IMR-90 (cell line): ENCODE measurements around the gene EML3. TPM values are rescaled to one million over a fixed set of nuclear protein-coding genes. Genes with fewer than 3 reads are reported as not detected.

Experiments used
- ATAC-seq: fragments of 200-7000 bp; cut with Tn5 transposase; 2 replicates; pipeline ENCODE4 v1.9.1; 2020; ENCODE audit warnings: low read depth, mild to moderate bottlenecking, moderate library complexity
- BruUV-seq: library from RNA; stranded (reverse); fragments of 400-500 nt; replicated peaks from 2 replicates; lab custom pipeline; 2021; lab: Mats Ljungman, UMichigan
- CTCF ChIA-PET: fragments of 300-600 bp; formaldehyde crosslinking; extraction: SDS; loops from one replicate; lab custom pipeline; 2021; ENCODE audit warnings: antibody characterized with exemption; lab: Yijun Ruan, JAX
- POLR2A ChIA-PET: fragments of 300-600 bp; sonication (Branson Sonifier 250); formaldehyde crosslinking; loops from one replicate; lab custom pipeline; 2022; ENCODE audit warnings: antibody characterized with exemption; ENCODE audit not compliant: unreplicated experiment; lab: Charles Lee
- DNase-seq: peaks from one replicate; pipeline ENCODE4 v3.0.0; 2013
- H2AFZ ChIP-seq: replicated peaks from 2 replicates; pipeline ENCODE3; 2013; ENCODE audit warnings: low read length, mild to moderate bottlenecking; ENCODE audit not compliant: poor library complexity
- H2AK5ac ChIP-seq: 2 replicates; pipeline ENCODE4 v1.6.1; 2013; ENCODE audit warnings: low read depth, low read length, inconsistent platforms
- H2AK9ac ChIP-seq: replicated peaks from 2 replicates; pipeline ENCODE3; 2013; ENCODE audit warnings: mild to moderate bottlenecking, low read depth, low read length, moderate library complexity; ENCODE audit not compliant: poor library complexity
- H2BK120ac ChIP-seq: 2 replicates; pipeline ENCODE4 v1.6.1; 2013; ENCODE audit warnings: low read depth, low read length, inconsistent platforms
- H2BK15ac ChIP-seq: 3 replicates; pipeline ENCODE4 v1.6.1; 2013; ENCODE audit warnings: low read depth, low read length, inconsistent platforms
- H2BK20ac ChIP-seq: 2 replicates; pipeline ENCODE4 v1.6.1; 2013; ENCODE audit warnings: low read depth, mild to moderate bottlenecking, inconsistent platforms, low read length, moderate library complexity
- H2BK5ac ChIP-seq: 2 replicates; pipeline ENCODE4 v1.6.1; 2013; ENCODE audit warnings: mild to moderate bottlenecking, low read depth, low read length, inconsistent platforms; ENCODE audit not compliant: poor library complexity, severe bottlenecking
- H3K14ac ChIP-seq: replicated peaks from 2 replicates; pipeline ENCODE4 v1.6.1; 2013; ENCODE audit warnings: low read depth, low read length, inconsistent platforms
- H3K18ac ChIP-seq: 2 replicates; pipeline ENCODE4 v1.6.1; 2013; ENCODE audit warnings: low read depth, low read length, control low read depth
- H3K23ac ChIP-seq: 2 replicates; pipeline ENCODE4 v1.6.1; 2013; ENCODE audit warnings: low read depth, low read length, inconsistent platforms
- H3K27ac ChIP-seq: 2 replicates; pipeline ENCODE4 v1.5.1; 2013; ENCODE audit warnings: mild to moderate bottlenecking, control low read depth, low read length; ENCODE audit not compliant: insufficient read depth
- H3K27me3 ChIP-seq: 2 replicates; pipeline ENCODE4 v1.6.1; 2013; ENCODE audit warnings: low read length; ENCODE audit not compliant: control insufficient read depth, insufficient read depth
- H3K36me3 ChIP-seq: 2 replicates; pipeline ENCODE4 v1.6.1; 2013; ENCODE audit warnings: low read length, mixed read lengths; ENCODE audit not compliant: control insufficient read depth, insufficient read depth
- H3K4ac ChIP-seq: 2 replicates; pipeline ENCODE4 v1.6.1; 2013; ENCODE audit warnings: low read depth, low read length, inconsistent platforms
- H3K4me1 ChIP-seq: 2 replicates; pipeline ENCODE4 v1.6.1; 2013; ENCODE audit warnings: low read length, mixed read lengths; ENCODE audit not compliant: control insufficient read depth, insufficient read depth
- H3K4me2 ChIP-seq: 2 replicates; pipeline ENCODE4 v1.6.1; 2013; ENCODE audit warnings: low read depth, mild to moderate bottlenecking, control low read depth, low read length, moderate library complexity
- H3K4me3 ChIP-seq: 2 replicates; pipeline ENCODE4 v1.5.1; 2013; ENCODE audit warnings: low read depth, mild to moderate bottlenecking, control low read depth, low read length, moderate library complexity; ENCODE audit not compliant: insufficient read depth
- H3K56ac ChIP-seq: 2 replicates; pipeline ENCODE4 v1.6.1; 2013; ENCODE audit warnings: low read length, inconsistent platforms; ENCODE audit not compliant: insufficient read depth; ENCODE audit errors: extremely low read depth
- H3K79me1 ChIP-seq, 2 experiments: 2 replicates each; pipeline ENCODE4 v1.6.1; 2013; ENCODE audit warnings: low read length in 2 of 2, inconsistent platforms in 1 of 2, low read depth in 1 of 2
- H3K9ac ChIP-seq: 2 replicates; pipeline ENCODE4 v1.6.1; 2013; ENCODE audit warnings: low read depth, low read length, control low read depth
- H3K9me1 ChIP-seq: 2 replicates; pipeline ENCODE4 v1.6.1; 2013; ENCODE audit warnings: low read length, inconsistent platforms; ENCODE audit not compliant: insufficient read depth
- H3K9me3 ChIP-seq: 2 replicates; pipeline ENCODE4 v1.6.1; 2013; ENCODE audit warnings: low read length; ENCODE audit not compliant: control insufficient read depth, insufficient read depth
- H4K20me1 ChIP-seq: 2 replicates; pipeline ENCODE4 v1.6.1; 2013; ENCODE audit warnings: low read length, inconsistent platforms; ENCODE audit not compliant: insufficient read depth
- H4K5ac ChIP-seq: 2 replicates; pipeline ENCODE4 v1.6.1; 2013; ENCODE audit warnings: mild to moderate bottlenecking, low read depth, low read length, control low read depth
- H4K8ac ChIP-seq, 2 experiments: 2 replicates each; pipeline ENCODE4 v1.6.1; 2013; ENCODE audit warnings: low read depth in 2 of 2, low read length in 2 of 2, control low read depth in 1 of 2, inconsistent platforms in 1 of 2
- H4K91ac ChIP-seq: 2 replicates; pipeline ENCODE4 v1.6.1; 2013; ENCODE audit warnings: low read depth, low read length, inconsistent platforms; ENCODE audit not compliant: insufficient read depth
- BHLHE40 ChIP-seq: fragments of 150-350 bp; IDR thresholded peaks from 2 replicates; pipeline ENCODE4 v1.6.1; 2016; ENCODE audit warnings: mild to moderate bottlenecking, low read depth, low read length
- CEBPB ChIP-seq: IDR thresholded peaks from 2 replicates; pipeline ENCODE4 v1.6.1; 2012; ENCODE audit warnings: low read depth, low read length, improper control_type of control experiment
- CHD1 ChIP-seq: IDR thresholded peaks from 2 replicates; pipeline ENCODE4 v1.6.1; 2012; ENCODE audit warnings: low read depth, low read length, improper control_type of control experiment
- FOS ChIP-seq: fragments of 150-350 bp; IDR thresholded peaks from 2 replicates; pipeline ENCODE4 v1.6.1; 2016; ENCODE audit warnings: low read depth, low read length
- MAFK ChIP-seq: IDR thresholded peaks from 2 replicates; pipeline ENCODE4 v1.6.1; 2012; ENCODE audit warnings: low read depth, low read length, improper control_type of control experiment
- MAZ ChIP-seq: IDR thresholded peaks from 2 replicates; pipeline ENCODE4 v1.6.1; 2012; ENCODE audit warnings: low read depth, mild to moderate bottlenecking, low read length, improper control_type of control experiment, moderate library complexity, borderline replicate concordance
- MXI1 ChIP-seq: IDR thresholded peaks from 2 replicates; pipeline ENCODE4 v1.6.1; 2012; ENCODE audit warnings: low read depth, mild to moderate bottlenecking, low read length, moderate library complexity, borderline replicate concordance
- NFE2L2 ChIP-seq: fragments of 150-350 bp; IDR thresholded peaks from 2 replicates; pipeline ENCODE4 v1.6.1; 2016; ENCODE audit warnings: low read depth, mild to moderate bottlenecking, low read length
- POLR2A ChIP-seq: IDR thresholded peaks from 2 replicates; pipeline ENCODE4 v1.6.1; 2012; ENCODE audit warnings: mild to moderate bottlenecking, low read depth, low read length
- RAD21 ChIP-seq: IDR thresholded peaks from 2 replicates; pipeline ENCODE4 v1.6.1; 2012; ENCODE audit warnings: low read length, improper control_type of control experiment
- RFX5 ChIP-seq: IDR thresholded peaks from 2 replicates; pipeline ENCODE4 v1.8.0; 2012; ENCODE audit warnings: low read depth, mild to moderate bottlenecking, low read length, moderate library complexity
- SMC3 ChIP-seq: fragments of 150-350 bp; IDR thresholded peaks from 2 replicates; pipeline ENCODE4 v1.6.1; 2016; ENCODE audit warnings: low read depth, mild to moderate bottlenecking, antibody characterized with exemption, low read length, moderate library complexity
- WGBS, 2 experiments: methylation state at CpG; one replicate each; pipeline versions ENCODE4 v1.1.5 to v1.1.7; 2013; ENCODE audit warnings: missing lambda C conversion rate in 2 of 2; ENCODE audit not compliant: insufficient read length in 1 of 2; ENCODE audit errors: extremely low coverage in 2 of 2; 5-methylcytosine and 5-hydroxymethylcytosine counted together
- dilution Hi-C: fragments of 300-500 bp; cut with HindIII; formaldehyde crosslinking; loops from one replicate; pipeline ENCODE4 v1.14.3; 2018; ENCODE audit warnings: low sequenced_read_pairs; ENCODE audit not compliant: unreplicated experiment
- in situ Hi-C: fragments of 300-500 bp; cut with MboI; formaldehyde crosslinking; loops from 3 replicates; pipeline ENCODE4 v1.14.3; 2019; ENCODE audit warnings: low sequenced_read_pairs, inconsistent platforms, mixed read lengths
- intact Hi-C: fragments of 100-400 bp; cut with micrococcal nuclease; formaldehyde crosslinking; loops from 2 replicates; pipeline ENCODE4 v1.10.0; 2022
- polyA plus RNA-seq, 3 experiments: library from polyadenylated mRNA; depleted of rRNA; stranded (reverse); fragments of >200 nt; gene quantifications; 2 replicates each; pipeline ENCODE4 v1.2.3, GENCODE V29; 2012; ENCODE audit warnings: low replicate concordance in 1 of 3
- total RNA-seq: library from RNA; depleted of rRNA; stranded (reverse); fragments of >200 nt; gene quantifications from 2 replicates; pipeline ENCODE4 v1.2.3, GENCODE V29; 2012
- TF ChIP-seq, protein P1 (sequence below): fragments of 150-350 bp; IDR thresholded peaks from 2 replicates; pipeline ENCODE4 v1.6.1; 2017; ENCODE audit warnings: mild to moderate bottlenecking, antibody characterized with exemption, low read length, low read depth
- TF ChIP-seq, protein P2 (sequence below): conservative IDR thresholded peaks from 2 replicates; pipeline ENCODE4 v1.5.1; 2012; ENCODE audit warnings: mild to moderate bottlenecking, low read depth, low read length, improper control_type of control experiment
- TF ChIP-seq, protein P3 (sequence below): fragments of 150-350 bp; IDR thresholded peaks from 2 replicates; pipeline ENCODE4 v1.6.1; 2016; ENCODE audit warnings: low read depth, mild to moderate bottlenecking, low read length, moderate library complexity, borderline replicate concordance

Gene EML3
- total and polyA plus RNA-seq, 2 of the 4 experiments (the other 2 are of a cell fraction), result 5.0 to 24.7 TPM

DNA sequence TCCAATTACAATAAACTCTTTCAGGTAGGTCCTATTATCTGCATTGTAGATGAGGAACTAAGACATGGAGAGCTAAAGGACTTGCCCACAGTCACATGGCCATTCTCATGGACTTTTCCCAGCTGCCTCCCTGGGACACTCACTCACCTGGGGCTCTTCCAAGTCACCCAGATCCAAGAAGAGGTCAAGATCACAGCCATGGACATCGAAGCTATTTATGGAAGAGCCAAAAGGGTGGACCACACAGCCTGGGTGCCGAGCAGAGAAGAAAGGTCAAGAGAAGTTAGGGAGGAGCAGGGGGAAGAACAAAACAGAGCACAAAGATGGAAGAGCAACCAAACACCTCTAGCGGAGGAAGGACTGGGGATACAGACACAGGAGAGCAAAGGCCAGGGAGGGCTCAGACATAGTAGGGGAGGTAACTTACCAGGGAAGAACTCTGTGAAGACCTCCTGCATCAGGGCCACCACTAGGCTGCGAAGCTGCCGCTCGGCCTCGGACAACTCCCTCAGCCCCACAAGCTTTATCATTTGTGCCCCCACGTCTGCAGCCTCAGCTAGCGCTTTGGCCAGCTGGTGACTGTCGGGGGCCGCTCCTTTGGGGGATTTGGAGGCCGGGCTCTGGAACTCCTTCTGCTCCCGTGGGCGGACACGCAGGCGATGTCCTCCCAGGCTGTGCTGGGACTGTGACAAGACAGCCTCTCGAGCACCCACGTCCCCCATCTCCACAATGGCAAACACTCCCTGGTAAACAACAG is 31.4 kb downstream of the EML3 start:
- peaks cover 37% of the 10 kb centered on the region for H3K36me3 ChIP-seq
- H2AK5ac ChIP-seq, result no peak overlapping the region
- no peak overlapping the region for H2AFZ ChIP-seq
- no peaks in the 10 kb centered on the region for H3K4me1 ChIP-seq
- H3K23ac ChIP-seq, result no peak overlapping the region
- 93% methylated on average over 6 of the region's 18 CpGs; no CpG with 5 or more reads in 1 of the 2 experiments for WGBS, 2 experiments
- dilution Hi-C loops (no loop called here), in situ Hi-C loops (no loop called here), intact Hi-C loops (no loop called here)
- H4K20me1 ChIP-seq, result no peaks in the 10 kb centered on the region
- ATAC-seq (no peak), DNase-seq (no peak)
- ChIA-PET POLR2A (no interaction called here), CTCF (no interaction called here)
- H2AK9ac ChIP-seq, result no peak overlapping the region
- no peak overlapping the region for H3K14ac ChIP-seq
- peaks cover 4 to 35% of the 10 kb centered on the region in 2 experiments; a peak in 3 of 4 replicates for H3K79me1 ChIP-seq
- no peak overlapping the region for H3K4me3 ChIP-seq
- no peak overlapping the region for H4K5ac ChIP-seq
- H2BK15ac ChIP-seq, result no peak overlapping the region
- no peak overlapping the region for H3K9ac ChIP-seq
- 0 out of 2 replicates have a peak, but pooled peaks cover 3% of the 10 kb centered on the region for H3K9me1 ChIP-seq
- no TSS peak for BruUV-seq
- no peak overlapping the region for H2BK120ac ChIP-seq
- H3K27me3 ChIP-seq, result no peaks in the 10 kb centered on the region
- TF ChIP-seq CHD1 (no peak), NFE2L2 (no peak), RFX5 (no peak), SMC3 (no peak), MAFK (no peak), BHLHE40 (no peak), FOS (no peak), RAD21 (no peak), MAZ (no peak), MXI1 (no peak), CEBPB (no peak), POLR2A (no peak)
- TF ChIP-seq, protein P1, sequence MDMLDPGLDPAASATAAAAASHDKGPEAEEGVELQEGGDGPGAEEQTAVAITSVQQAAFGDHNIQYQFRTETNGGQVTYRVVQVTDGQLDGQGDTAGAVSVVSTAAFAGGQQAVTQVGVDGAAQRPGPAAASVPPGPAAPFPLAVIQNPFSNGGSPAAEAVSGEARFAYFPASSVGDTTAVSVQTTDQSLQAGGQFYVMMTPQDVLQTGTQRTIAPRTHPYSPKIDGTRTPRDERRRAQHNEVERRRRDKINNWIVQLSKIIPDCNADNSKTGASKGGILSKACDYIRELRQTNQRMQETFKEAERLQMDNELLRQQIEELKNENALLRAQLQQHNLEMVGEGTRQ, result no peak
- TF ChIP-seq, protein P2, sequence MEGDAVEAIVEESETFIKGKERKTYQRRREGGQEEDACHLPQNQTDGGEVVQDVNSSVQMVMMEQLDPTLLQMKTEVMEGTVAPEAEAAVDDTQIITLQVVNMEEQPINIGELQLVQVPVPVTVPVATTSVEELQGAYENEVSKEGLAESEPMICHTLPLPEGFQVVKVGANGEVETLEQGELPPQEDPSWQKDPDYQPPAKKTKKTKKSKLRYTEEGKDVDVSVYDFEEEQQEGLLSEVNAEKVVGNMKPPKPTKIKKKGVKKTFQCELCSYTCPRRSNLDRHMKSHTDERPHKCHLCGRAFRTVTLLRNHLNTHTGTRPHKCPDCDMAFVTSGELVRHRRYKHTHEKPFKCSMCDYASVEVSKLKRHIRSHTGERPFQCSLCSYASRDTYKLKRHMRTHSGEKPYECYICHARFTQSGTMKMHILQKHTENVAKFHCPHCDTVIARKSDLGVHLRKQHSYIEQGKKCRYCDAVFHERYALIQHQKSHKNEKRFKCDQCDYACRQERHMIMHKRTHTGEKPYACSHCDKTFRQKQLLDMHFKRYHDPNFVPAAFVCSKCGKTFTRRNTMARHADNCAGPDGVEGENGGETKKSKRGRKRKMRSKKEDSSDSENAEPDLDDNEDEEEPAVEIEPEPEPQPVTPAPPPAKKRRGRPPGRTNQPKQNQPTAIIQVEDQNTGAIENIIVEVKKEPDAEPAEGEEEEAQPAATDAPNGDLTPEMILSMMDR, result no peak
- TF ChIP-seq, protein P3, sequence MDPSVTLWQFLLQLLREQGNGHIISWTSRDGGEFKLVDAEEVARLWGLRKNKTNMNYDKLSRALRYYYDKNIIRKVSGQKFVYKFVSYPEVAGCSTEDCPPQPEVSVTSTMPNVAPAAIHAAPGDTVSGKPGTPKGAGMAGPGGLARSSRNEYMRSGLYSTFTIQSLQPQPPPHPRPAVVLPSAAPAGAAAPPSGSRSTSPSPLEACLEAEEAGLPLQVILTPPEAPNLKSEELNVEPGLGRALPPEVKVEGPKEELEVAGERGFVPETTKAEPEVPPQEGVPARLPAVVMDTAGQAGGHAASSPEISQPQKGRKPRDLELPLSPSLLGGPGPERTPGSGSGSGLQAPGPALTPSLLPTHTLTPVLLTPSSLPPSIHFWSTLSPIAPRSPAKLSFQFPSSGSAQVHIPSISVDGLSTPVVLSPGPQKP, result no peak
- no peak overlapping the region for H4K8ac ChIP-seq
- H3K56ac ChIP-seq, result no peak overlapping the region
- H2BK20ac ChIP-seq, result no peak overlapping the region
- no peak overlapping the region for H3K27ac ChIP-seq
- H3K4me2 ChIP-seq, result no peak overlapping the region
- no peak overlapping the region for H3K18ac ChIP-seq
- H4K91ac ChIP-seq, result no peak overlapping the region
- no peak overlapping the region for H2BK5ac ChIP-seq
- no peak overlapping the region for H3K4ac ChIP-seq
- H3K9me3 ChIP-seq, result no peaks in the 10 kb centered on the region
